HEK293 (cell line): Measurements from ENCODE around the gene TEFM.

Source experiments
- CTCF ChIA-PET: fragments of 350-600 bp; formaldehyde crosslinking; extraction: SDS; loops from one replicate; lab custom pipeline; 2021; ENCODE audit warnings: antibody characterized with exemption; lab: Yijun Ruan, JAX
- POLR2A ChIA-PET: fragments of 300-600 bp; formaldehyde crosslinking; extraction: SDS; loops from one replicate; lab custom pipeline; 2020; ENCODE audit warnings: antibody characterized with exemption, inconsistent platforms; lab: Yijun Ruan, JAX
- H3K27ac ChIP-seq: fragments of 200-500 bp; sonication (Bioruptor generic); 2 replicates; pipeline ENCODE4 v1.5.1; 2014; ENCODE audit warnings: low read depth, low read length, control low read depth, inconsistent platforms; ENCODE audit errors: extremely low read depth
- H3K36me3 ChIP-seq, 2 experiments: fragments of 200-500 bp in 1 of 2; sonication (Bioruptor generic) in 1 of 2; 1 replicate in 1 of 2; 2 replicates in 1 of 2; pipeline ENCODE4 v1.5.1; 2014 to 2017; ENCODE audit warnings: inconsistent platforms in 2 of 2, low read length in 2 of 2; ENCODE audit not compliant: control insufficient read depth in 2 of 2, insufficient read depth in 1 of 2
- H3K4me1 ChIP-seq: fragments of 200-500 bp; sonication (Bioruptor generic); 2 replicates; pipeline ENCODE4 v1.5.1; 2014; ENCODE audit warnings: mild to moderate bottlenecking, low read length, inconsistent platforms; ENCODE audit not compliant: control insufficient read depth, insufficient read depth
- H3K4me3 ChIP-seq: 2 replicates; pipeline ENCODE4 v1.5.1; 2011; ENCODE audit warnings: low read depth, mild to moderate bottlenecking, control low read depth, low read length, moderate library complexity
- H3K9me3 ChIP-seq: fragments of 200-500 bp; sonication (Bioruptor generic); 2 replicates; pipeline ENCODE4 v1.5.1; 2014; ENCODE audit warnings: low read depth, low read length, inconsistent platforms; ENCODE audit not compliant: control insufficient read depth, insufficient read depth
- BCL11A ChIP-seq: fragments of 450-650 bp; formaldehyde crosslinking; IDR thresholded peaks from 2 replicates; pipeline ENCODE4 v1.5.1; 2016; ENCODE audit warnings: low read depth, missing biosample characterization, missing genetic modification characterization
- EGR2 ChIP-seq: fragments of 450-650 bp; formaldehyde crosslinking; IDR thresholded peaks from 2 replicates; pipeline ENCODE4 v1.5.1; 2016; ENCODE audit warnings: low read depth, missing biosample characterization, missing genetic modification characterization
- ELK4 ChIP-seq: IDR thresholded peaks from 2 replicates; pipeline ENCODE4 v1.6.1; 2011; ENCODE audit warnings: mild to moderate bottlenecking, low read depth, low read length, borderline replicate concordance
- GFI1B ChIP-seq: fragments of 450-650 bp; formaldehyde crosslinking; IDR thresholded peaks from 2 replicates; pipeline ENCODE4 v1.5.1; 2016; ENCODE audit warnings: missing biosample characterization, missing genetic modification characterization
- GLIS1 ChIP-seq: fragments of 450-650 bp; formaldehyde crosslinking; IDR thresholded peaks from 2 replicates; pipeline ENCODE4 v1.5.1; 2016; ENCODE audit warnings: missing biosample characterization, missing genetic modification characterization
- HOXC10 ChIP-seq: sonication (generic); formaldehyde crosslinking; IDR thresholded peaks from 2 replicates; pipeline ENCODE4 v1.8.1; 2023; ENCODE audit warnings: mild to moderate bottlenecking, missing genetic modification reagents
- KLF16 ChIP-seq: fragments of 450-650 bp; formaldehyde crosslinking; IDR thresholded peaks from 2 replicates; pipeline ENCODE4 v1.5.1; 2017; ENCODE audit warnings: missing biosample characterization, missing genetic modification characterization
- KLF9 ChIP-seq: fragments of 450-650 bp; formaldehyde crosslinking; IDR thresholded peaks from 2 replicates; pipeline ENCODE4 v1.5.1; 2016; ENCODE audit warnings: missing biosample characterization, missing genetic modification characterization, low read depth
- SP2 ChIP-seq: fragments of 450-650 bp; formaldehyde crosslinking; IDR thresholded peaks from 2 replicates; pipeline ENCODE4 v1.5.1; 2016; ENCODE audit warnings: missing biosample characterization, missing genetic modification characterization
- SP3 ChIP-seq: fragments of 450-650 bp; formaldehyde crosslinking; IDR thresholded peaks from 2 replicates; pipeline ENCODE4 v1.5.1; 2016; ENCODE audit warnings: missing biosample characterization, missing genetic modification characterization
- TRIM28 ChIP-seq: IDR thresholded peaks from 2 replicates; pipeline ENCODE4 v1.6.1; 2011; ENCODE audit warnings: low read length, control low read depth, borderline replicate concordance
- ZBTB17 ChIP-seq: fragments of 450-650 bp; formaldehyde crosslinking; IDR thresholded peaks from 2 replicates; pipeline ENCODE4 v1.5.1; 2016; ENCODE audit warnings: missing biosample characterization, missing genetic modification characterization
- ZBTB26 ChIP-seq: fragments of 450-650 bp; formaldehyde crosslinking; optimal IDR thresholded peaks from 2 replicates; pipeline ENCODE3; 2016; ENCODE audit warnings: missing biosample characterization, mild to moderate bottlenecking, missing genetic modification characterization
- ZBTB8A ChIP-seq: fragments of 450-650 bp; formaldehyde crosslinking; IDR thresholded peaks from 2 replicates; pipeline ENCODE4 v1.5.1; 2016; ENCODE audit warnings: missing biosample characterization, missing genetic modification characterization
- ZFP69B ChIP-seq: fragments of 450-650 bp; formaldehyde crosslinking; IDR thresholded peaks from 2 replicates; pipeline ENCODE4 v1.5.1; 2016; ENCODE audit warnings: missing biosample characterization, missing genetic modification characterization
- ZNF202 ChIP-seq: fragments of 450-650 bp; formaldehyde crosslinking; IDR thresholded peaks from 2 replicates; pipeline ENCODE4 v1.5.1; 2016; ENCODE audit warnings: missing biosample characterization, missing genetic modification characterization, borderline replicate concordance
- ZNF302 ChIP-seq: fragments of 450-650 bp; formaldehyde crosslinking; IDR thresholded peaks from 2 replicates; pipeline ENCODE4 v1.5.1; 2016; ENCODE audit warnings: missing biosample characterization, missing genetic modification characterization, low read depth
- ZNF391 ChIP-seq: fragments of 450-650 bp; formaldehyde crosslinking; IDR thresholded peaks from 2 replicates; pipeline ENCODE4 v1.5.1; 2016; ENCODE audit warnings: low read depth, missing biosample characterization, missing genetic modification characterization, borderline replicate concordance
- ZNF423 ChIP-seq: fragments of 450-650 bp; formaldehyde crosslinking; IDR thresholded peaks from 2 replicates; pipeline ENCODE4 v1.5.1; 2016; ENCODE audit warnings: missing biosample characterization, missing genetic modification characterization
- ZNF518A ChIP-seq: fragments of 450-650 bp; formaldehyde crosslinking; conservative IDR thresholded peaks from 2 replicates; pipeline ENCODE4 v1.5.1; 2016; ENCODE audit warnings: low read depth, missing biosample characterization, missing genetic modification characterization
- ZNF555 ChIP-seq: fragments of 450-650 bp; formaldehyde crosslinking; conservative IDR thresholded peaks from 2 replicates; pipeline ENCODE4 v1.5.1; 2017; ENCODE audit warnings: missing biosample characterization, mild to moderate bottlenecking, missing genetic modification characterization, inconsistent platforms
- ZNF660 ChIP-seq: fragments of 450-650 bp; IDR thresholded peaks from 2 replicates; pipeline ENCODE4 v1.5.1; 2018; ENCODE audit warnings: missing biosample characterization, mild to moderate bottlenecking, missing genetic modification characterization
- ZSCAN30 ChIP-seq: fragments of 450-650 bp; IDR thresholded peaks from 2 replicates; pipeline ENCODE4 v1.5.1; 2018; ENCODE audit warnings: missing biosample characterization, mild to moderate bottlenecking, missing genetic modification characterization, moderate library complexity

The TEFM gene

GRCh38 chr17:30922235-30923030 lies 16.4 kb upstream of the TEFM start:
- POLR2A ChIA-PET, result interaction anchor here (0.5 to 1.1 kb wide), 6 partner anchors 16 to 501 kb away, joined by 3 to 5 read pairs (median 4); no protein-coding TSS in a partner anchor
- CTCF ChIA-PET, result interaction anchor here (0.5 kb wide), 1 partner anchor 798 kb away, joined by 5 read pairs; no protein-coding TSS in a partner anchor
- Histone ChIP-seq H3K4me3 (peak overlapping the region; percentile 50), H3K36me3 (peaks cover 0 to 24% of the 10 kb centered on the region in 2 experiments; a peak in 2 of 3 replicates), H3K4me1 (no peaks in the 10 kb centered on the region), H3K27ac (no peak overlapping the region; the same call in 1 of the 2 replicates), H3K9me3 (no peaks in the 10 kb centered on the region)
- TF ChIP-seq GLIS1 (tag by site-specific recombination) (no peak), ZBTB26 (tag by site-specific recombination) (peak; percentile 9)

- H3K36me3 ChIP-seq, result peaks cover 0 to 19% of the 10 kb centered on the region in 2 experiments; a peak in 2 of 3 replicates
- peak within 1 kb of the TSS; percentile 44; the same call in 1 of the 2 replicates for H3K27ac ChIP-seq
- ChIA-PET POLR2A (interaction anchor here (0.6 to 1.1 kb wide), 3 partner anchors 15 to 436 kb away, joined by 3 to 5 read pairs (median 5); no protein-coding TSS in a partner anchor), CTCF (interaction anchor here (0.6 kb wide), 1 partner anchor 1462 kb away, joined by 4 read pairs; no protein-coding TSS in a partner anchor)
- no peaks in the 10 kb centered on the region for H3K9me3 ChIP-seq
- no peaks in the 10 kb centered on the region for H3K4me1 ChIP-seq
- peak within 1 kb of the TSS; percentile 50 for H3K4me3 ChIP-seq
- TF ChIP-seq SP3 (tag by site-specific recombination) (peak; percentile 59), KLF16 (tag by site-specific recombination) (no peak), ZFP69B (tag by site-specific recombination) (no peak), ZNF660 (tag by site-specific recombination) (0 out of 2 replicates have a peak, but pooled peaks have one; percentile 35), ZNF555 (tag by site-specific recombination) (no peak), SP2 (peak; percentile 62), KLF9 (tag by site-specific recombination) (peak; percentile 18; the same call in 1 of the 2 replicates), HOXC10 (0 out of 2 replicates have a peak, but pooled peaks have one; percentile 40), ZBTB17 (tag by site-specific recombination) (peak; percentile 77), ZBTB26 (tag by site-specific recombination) (peak; percentile 25), GFI1B (no peak), ZNF518A (tag by site-specific recombination) (no peak), ZSCAN30 (0 out of 2 replicates have a peak, but pooled peaks have one; percentile 72), EGR2 (no peak), ZNF423 (tag by site-specific recombination) (no peak), ZNF202 (no peak), TRIM28 (no peak), ELK4 (no peak), BCL11A (tag by site-specific recombination) (no peak), ZNF391 (tag by site-specific recombination) (no peak), ZBTB8A (tag by site-specific recombination) (peak; percentile 20; the same call in 1 of the 2 replicates), ZNF302 (no peak)
These were observed 15.6 kb upstream of the TEFM start, which contains the start of gene ADAP2 for GRCh38 chr17:30921544-30922196. Gene ADAP2 (plus strand): TSS chr17:30921945. CDS start chr17:30922015, 70 bp downstream.
